Stimulated activated CD4-positive, alpha-beta T cell treated with anti-CD3 and anti-CD28 coated beads, Interleukin-12 subunit alpha, Interleukin-12 subunit beta, amount 100 ng/mL, for 48 hours (primary cell): ENCODE data around the gene GUCY1A2.
"Not testable (repeated sequence)": the region's sequence is repeated elsewhere in the genome, so short reads cannot be mapped to it uniquely, and the experiment has no call there.

ENCODE experiments used
- DNase-seq, 3 donors: peaks; one replicate each; pipeline ENCODE4 v3.0.0-alpha.2; 2020; ENCODE audit warnings: low read depth in 2 of 3, low spot score in 1 of 3

Gene GUCY1A2, protein sequence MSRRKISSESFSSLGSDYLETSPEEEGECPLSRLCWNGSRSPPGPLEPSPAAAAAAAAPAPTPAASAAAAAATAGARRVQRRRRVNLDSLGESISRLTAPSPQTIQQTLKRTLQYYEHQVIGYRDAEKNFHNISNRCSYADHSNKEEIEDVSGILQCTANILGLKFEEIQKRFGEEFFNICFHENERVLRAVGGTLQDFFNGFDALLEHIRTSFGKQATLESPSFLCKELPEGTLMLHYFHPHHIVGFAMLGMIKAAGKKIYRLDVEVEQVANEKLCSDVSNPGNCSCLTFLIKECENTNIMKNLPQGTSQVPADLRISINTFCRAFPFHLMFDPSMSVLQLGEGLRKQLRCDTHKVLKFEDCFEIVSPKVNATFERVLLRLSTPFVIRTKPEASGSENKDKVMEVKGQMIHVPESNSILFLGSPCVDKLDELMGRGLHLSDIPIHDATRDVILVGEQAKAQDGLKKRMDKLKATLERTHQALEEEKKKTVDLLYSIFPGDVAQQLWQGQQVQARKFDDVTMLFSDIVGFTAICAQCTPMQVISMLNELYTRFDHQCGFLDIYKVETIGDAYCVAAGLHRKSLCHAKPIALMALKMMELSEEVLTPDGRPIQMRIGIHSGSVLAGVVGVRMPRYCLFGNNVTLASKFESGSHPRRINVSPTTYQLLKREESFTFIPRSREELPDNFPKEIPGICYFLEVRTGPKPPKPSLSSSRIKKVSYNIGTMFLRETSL

DNA sequence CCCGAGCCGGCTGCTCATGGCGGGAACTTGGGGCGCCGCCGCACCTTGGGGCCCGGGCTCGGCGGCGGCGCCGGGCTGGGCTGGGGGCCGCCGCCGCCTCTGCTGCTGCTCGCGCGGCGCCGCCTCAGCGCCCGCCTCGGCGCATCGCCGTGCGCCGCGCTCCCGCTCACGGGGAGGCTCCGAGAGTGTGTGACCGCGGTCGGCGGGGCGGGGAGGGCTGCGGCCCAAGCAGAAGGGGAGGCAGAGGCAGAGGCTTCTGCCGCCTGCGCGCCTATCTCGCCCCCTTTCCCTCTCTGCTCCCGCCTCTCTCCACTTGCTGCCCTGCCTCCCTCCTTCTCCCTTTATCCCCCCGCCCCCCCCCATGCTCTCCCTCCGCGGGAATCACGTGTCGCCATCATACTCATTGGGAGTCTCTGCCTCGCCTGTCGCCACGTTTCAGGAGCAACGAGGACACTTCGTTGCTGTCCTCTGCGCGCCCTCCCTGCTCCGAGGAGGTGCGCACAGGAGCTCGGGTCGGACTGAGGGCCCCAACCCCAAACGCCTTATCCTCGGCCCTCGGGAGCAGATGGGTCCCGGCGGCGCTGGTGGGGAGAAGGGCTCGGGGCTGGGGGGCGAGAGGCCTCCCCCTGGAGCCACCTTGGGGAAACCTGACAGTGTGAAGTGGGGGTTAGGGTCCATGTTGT lies at the start of gene GUCY1A2:
TSS of gene GUCY1A2 (minus strand) at position 258 of the 683 bp plus-strand sequence. CDS start 421 bp downstream, outside the sequence.
- DNase-seq = no peak

GRCh38 chr11:107054391-107054790 lies 36.1 kb upstream of the GUCY1A2 start:
- no peak for DNase-seq

DNA sequence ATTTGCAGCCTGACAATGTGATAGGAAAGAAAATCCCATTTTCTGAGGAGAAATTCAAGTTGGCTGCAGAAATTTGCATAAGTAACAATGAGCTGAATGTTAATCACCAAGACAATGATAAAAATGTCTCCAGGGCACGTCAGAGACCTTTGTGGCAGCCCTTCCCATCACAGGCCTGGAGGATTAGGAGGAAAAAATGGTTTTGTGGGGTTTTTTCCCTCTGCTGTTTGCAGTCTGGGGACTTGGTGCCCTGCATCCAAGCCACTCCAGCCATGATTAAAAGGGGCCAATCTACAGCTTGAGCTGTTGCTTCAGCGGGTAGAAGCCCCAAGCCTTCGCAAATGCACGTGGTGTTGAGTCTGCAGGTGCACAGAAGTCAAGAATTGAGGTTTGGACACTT lies 33.1 kb upstream of the GUCY1A2 start:
- not testable (repeated sequence) for DNase-seq

DNA sequence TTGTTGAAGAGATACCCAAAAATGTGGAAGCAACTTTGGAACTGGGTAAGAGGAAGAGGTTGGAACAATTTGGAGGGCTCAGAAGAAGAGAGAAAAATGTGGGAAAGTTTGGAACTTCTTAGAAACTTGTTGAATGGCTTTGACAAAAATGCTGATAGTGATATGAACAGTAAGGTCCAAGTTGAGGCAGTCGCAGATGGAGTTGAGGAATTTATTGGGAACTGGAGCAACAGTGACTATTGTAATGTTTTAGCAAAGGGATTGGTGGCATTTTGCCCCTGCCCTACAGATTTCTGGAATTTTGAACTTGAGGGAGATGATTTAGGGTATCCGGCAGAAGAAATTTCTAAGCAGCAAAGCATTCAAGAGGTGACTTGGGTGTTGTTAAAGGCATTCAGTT lies 32.6 kb upstream of the GUCY1A2 start:
- not testable (repeated sequence) for DNase-seq

GRCh38 chr11:107050121-107050520 lies 31.8 kb upstream of the GUCY1A2 start:
- no peak for DNase-seq

DNA sequence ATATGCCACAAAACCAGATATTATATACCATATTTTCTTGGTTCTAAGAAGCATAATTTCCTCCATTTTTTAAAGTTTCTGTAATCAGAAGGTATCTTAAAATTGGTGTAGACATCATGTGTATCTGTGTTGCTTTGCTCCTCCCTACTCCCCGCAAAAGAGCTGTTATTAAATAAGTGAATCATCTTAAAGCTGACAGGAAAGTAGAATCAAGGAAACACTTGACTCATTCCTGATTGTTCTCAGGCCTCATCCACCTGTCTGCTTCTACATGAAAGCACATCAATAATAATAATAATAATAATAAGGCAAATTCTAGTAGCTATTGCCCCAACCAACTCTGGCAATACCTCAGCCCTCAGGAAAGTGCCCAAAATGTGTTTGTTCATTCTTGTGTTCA lies 26.2 kb upstream of the GUCY1A2 start:
- DNase-seq = no peak

DNA sequence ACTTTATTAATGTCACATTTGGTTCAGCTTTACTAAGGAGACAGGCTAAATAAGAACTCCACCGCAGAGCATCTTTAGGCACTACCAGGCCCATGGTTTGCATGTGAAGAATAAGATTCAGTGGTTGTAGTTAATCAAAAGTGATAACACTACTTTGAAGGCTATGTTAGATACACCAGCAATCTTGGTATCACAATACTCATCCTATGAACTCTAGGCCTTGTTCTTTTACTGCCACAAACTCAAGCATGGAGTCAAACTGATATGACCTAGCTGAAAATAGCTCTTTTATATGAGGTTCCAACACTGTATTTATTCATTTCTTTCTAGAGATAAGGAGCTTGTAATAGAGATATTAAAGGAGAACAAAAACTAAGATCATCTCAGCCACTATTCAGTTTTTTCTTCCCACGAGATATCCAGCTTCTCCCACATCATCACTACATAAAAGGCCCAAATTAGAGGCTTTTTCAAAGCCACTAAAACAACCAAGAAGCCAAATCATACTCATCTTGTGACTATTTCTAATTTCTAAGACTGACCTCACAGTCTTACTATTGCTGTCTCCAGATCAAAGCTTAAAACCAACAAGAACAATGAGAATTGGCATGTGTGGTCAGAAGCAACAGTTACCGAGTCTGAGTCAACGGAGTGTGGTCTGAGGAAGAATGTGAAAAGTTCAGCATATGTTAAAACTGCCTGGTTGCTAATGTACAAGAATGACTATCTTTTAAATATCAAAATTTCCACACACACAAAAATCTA lies 25.1 kb upstream of the GUCY1A2 start:
- no peak for DNase-seq

GRCh38 chr11:107042748-107043147 lies 24.5 kb upstream of the GUCY1A2 start:
- no peak for DNase-seq

DNA sequence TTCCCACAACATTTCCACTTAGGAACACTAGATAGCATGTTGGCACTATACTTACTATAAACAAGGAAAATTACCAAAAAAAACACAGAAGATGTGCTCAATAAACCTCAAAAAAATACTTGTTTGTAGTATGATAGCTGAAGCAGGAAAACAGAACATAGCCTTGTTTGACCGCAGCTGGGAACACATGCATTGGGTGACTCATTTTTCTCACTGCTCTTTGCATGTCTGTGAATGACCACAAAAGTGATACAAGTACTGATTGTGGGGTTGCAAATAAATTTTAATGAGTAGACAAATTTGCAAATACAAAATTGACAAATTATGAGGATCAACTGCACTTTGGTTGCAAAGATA lies 22.8 kb upstream of the GUCY1A2 start:
- no peak for DNase-seq

DNA sequence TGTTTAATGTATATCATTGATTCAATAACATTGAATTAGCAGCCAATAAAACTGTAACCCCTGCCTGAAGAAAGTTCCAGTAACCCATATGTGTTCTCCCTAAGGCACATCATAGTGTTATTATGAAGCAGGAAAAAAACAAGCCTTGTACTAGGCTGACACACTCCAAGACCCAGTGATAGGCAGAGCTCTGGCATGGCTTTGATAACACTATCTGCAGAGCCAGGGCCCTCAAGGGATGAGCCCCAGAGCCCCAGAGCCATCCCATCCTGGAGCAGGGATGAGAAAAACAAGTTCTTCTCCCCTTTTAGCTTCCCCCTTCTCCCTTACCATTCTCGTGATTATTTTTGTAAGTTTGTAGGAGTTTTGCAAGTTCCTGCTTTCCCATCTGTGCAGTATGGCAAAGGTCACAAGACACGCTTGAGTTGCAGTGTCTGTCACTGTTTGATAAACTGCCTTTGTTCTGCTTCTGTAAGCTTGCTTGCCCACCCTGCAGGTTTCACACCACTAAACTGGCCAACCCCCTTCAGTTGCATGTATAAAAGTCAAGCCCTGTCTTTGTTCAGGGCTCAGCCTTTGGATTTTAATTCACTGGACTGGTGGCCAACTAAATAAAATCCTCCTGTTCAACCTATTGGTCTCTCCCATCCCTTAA lies 22.3 kb upstream of the GUCY1A2 start:
- no peak for DNase-seq

GRCh38 chr11:107025673-107026072 lies 7.4 kb upstream of the GUCY1A2 start:
- no peak for DNase-seq

GRCh38 chr11:107020594-107020993 lies 2.3 kb upstream of the GUCY1A2 start:
- DNase-seq = no peak

DNA sequence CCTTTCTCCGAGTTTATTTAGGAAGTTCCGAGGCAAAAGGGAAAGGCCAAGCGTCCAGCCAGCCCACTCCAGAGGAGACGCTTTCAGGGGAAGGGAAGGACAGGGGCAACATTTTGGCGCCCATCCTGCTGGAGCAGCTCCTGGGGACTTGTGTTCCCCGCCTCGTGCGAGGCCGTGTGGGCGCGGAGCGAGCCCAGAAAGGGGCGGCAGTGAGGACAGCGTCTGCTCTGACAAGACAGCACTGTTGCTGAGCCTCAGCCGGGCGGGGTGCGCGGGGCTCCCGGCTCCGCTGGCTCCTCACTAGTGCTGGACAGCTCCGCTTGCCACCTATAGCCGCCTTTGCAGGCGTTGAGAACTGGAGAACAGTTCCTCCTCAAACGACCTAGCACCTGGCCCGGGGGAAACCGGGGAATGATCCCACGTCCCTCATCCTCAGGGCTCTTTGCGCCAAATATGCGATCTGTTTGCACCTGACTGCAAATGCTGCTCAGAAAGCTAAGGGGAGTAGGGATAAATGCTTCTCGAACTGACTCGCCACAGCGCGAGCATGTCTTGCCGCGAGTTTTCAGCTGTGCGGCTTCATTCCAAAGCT lies 722 bp upstream of the GUCY1A2 start:
- no peak for DNase-seq

- peak in 1 of 3 donors; percentile 3 for DNase-seq
Observed at GRCh38 chr11:107017433-107018218, 650 bp downstream of the GUCY1A2 start.

DNA sequence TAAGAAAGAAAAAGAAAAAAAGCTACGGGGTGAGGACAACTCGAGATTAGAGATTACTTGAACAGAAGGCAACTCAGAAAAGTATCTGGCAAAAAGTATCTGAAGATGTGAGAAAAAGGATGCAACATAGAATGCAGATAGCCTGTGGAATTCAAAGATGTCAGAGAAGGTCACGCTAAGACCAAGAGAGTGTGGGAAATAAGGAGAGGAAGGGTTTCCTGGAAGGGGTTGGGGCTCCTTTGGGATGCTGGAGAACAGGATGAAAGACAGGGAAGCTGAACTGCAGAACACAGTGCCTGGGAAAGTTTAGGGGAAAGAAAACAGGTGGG lies 1.2 kb downstream of the GUCY1A2 start:
- DNase-seq = no peak

GRCh38 chr11:107014871-107015270 lies 3.4 kb downstream of the GUCY1A2 start:
- DNase-seq = no peak

GRCh38 chr11:107011977-107012376 lies 6.3 kb downstream of the GUCY1A2 start:
- no peak for DNase-seq

- DNase-seq = no peak
Observed at GRCh38 chr11:107009190-107009589, 9.1 kb downstream of the GUCY1A2 start.

DNA sequence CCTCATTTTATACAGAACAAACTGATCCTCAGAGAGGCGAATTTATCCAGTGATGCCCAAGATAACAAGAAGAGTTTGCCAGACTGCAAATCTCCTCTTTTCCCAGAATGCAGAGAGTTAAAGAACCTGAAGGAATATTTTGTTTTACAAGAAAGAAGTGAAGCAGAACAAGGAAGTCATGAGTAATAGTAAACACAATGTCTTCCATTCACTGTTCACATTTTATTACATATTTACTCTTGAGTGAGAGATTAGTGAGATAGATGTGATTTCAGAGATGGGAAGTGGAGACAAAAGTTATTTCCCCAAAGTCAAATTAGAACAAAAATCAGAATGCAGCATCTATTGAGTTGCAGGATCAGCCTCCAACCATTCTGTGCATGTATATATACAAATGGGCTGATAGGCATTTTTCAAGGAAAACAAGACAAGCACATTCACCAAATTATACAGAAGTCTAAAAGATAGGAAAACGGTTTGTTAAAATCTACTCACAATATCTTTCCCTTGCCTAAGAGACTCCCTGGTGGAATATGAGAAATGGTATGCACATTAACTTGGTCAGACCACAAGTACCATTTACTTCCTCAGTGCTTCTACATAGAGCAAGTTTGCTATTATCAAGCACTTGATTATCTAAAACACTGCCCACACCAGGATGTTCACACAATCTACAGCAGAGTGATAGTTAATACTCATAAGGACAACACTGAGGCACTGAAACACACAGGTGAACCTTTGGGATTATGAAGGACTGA lies 12.0 kb downstream of the GUCY1A2 start:
- no peak for DNase-seq
